ENCODE results near the gene LGI2.
"Not testable (repeated sequence)": the region's sequence is repeated elsewhere in the genome, so short reads cannot be mapped to it uniquely, and the experiment has no call there.

Gene LGI2

DNA sequence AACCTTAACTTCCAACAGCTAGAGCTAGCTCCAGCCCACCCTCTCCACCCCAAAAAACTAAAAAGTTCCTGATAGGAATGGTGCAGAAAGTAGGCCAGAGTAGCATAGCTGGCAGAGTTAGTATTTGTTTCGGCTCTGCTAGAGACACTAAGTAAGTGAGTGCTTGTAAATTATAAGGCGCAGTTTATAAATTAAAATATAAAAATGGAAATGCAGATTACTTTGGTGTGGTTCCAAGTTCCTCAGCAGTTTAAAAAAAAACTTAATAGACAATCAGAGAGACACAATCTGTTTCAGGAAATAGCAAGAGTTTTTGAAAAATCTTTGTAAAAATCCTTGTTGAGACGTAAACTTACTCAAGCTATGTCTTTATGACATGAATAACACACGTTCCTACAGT lies 2.8 kb upstream of the LGI2 start:
- no peak for DNase-seq

GRCh38 chr4:25032126-25032525 lies 1.4 kb upstream of the LGI2 start:
- no peak for DNase-seq

GRCh38 chr4:25031077-25031621 lies 403 bp upstream of the LGI2 start:
- DNase-seq, result no peak

- DNase-seq, result no peak
Measured at GRCh38 chr4:25029479-25030276, 1.1 kb downstream of the LGI2 start.

DNA sequence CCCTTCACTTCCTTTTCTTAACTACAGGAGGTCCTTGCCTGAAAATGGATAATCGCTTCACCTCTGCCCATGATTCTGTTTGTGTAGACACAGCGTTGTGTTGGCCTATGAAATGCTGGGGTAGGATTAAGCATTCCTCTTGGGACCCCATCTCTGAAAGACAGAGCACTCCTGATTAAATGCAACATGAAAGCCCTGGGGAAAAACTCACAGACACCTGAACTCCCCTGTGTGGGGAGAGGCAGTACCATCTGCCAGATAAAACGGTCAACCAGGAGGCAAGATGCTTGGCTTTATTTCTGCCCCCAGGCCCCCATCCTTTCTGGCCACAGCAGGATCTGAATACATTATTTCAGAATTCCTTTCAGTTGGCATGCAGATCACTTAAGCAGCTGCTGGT lies 1.9 kb downstream of the LGI2 start:
- DNase-seq, result no peak

DNA sequence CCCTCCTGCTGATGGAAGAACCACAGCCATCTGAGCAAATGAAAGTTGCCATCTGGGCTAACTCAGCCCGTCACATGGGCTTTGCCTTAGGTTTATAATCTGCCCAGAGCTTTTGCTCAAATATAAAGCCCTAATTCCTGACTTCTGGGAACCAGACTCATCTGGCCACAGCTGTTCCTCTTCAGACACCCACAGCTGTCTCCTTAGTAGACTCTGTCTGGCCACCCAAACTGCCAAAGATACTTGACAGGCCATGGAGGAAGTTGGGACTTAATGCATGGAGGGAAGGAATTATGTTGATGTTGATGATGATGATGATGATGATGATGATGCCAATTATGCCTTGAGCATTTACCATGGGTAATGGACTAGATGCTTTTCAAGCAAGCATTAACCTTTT lies 8.0 kb downstream of the LGI2 start:
- DNase-seq, result no peak

DNA sequence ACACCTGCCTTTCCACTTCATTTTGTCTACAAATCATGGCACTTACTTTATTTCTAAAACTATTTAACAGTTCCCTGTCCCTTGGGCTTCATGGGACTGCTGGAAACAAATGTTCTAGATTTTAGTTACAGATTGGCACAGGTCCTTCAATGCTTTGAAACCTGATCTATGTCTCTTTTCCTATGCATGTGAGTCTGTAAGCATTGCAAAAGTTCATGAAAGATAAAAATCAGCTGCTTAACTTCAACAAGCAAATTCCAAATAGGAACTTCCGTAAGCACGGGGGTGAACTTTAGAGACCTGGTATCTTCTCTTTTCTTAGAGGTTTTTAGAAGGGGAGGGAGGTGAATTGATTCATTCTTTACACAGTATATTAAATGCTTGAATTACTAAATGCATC lies 9.5 kb downstream of the LGI2 start:
- DNase-seq, result no peak

- DNase-seq, result no peak
Measured at GRCh38 chr4:25020236-25020635, 10.5 kb downstream of the LGI2 start.

DNA sequence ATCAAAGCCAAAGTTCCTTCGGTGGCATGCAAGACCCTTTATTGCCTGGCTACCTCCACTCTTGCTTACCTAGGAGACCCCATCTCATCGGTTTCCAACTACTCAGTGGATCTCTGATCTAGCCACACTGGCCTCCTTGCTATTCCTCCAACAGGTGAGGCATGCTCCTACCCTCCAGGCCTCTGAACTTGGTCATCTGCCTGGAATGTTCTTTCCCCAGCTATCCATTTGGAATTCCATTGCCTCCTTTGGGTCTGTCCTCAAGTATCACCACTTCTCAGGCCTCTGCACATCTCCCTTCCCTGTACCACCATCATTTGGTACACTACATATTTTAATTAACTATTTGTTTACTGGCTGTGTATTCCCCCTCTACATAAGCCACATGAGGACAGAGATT lies 11.2 kb downstream of the LGI2 start:
- DNase-seq, result no peak

DNA sequence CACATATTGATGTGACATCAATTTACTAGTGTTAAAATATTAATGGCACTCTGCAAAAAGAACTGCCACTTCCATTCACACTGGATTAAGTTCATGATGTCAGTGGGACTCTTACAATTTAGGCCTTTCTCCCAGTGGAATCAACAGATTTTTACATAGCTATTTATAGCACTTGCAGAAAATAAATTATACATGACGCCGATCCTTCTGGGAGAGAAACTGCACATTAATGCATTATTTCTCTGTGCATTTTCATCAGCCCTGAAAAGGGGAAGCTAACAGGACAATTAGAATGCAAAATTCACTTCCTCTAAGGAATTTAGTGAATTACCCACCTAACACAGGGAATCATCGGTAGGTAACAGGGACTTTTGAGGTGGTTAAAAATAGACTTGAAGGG lies 15.7 kb downstream of the LGI2 start:
- no peak for DNase-seq

DNA sequence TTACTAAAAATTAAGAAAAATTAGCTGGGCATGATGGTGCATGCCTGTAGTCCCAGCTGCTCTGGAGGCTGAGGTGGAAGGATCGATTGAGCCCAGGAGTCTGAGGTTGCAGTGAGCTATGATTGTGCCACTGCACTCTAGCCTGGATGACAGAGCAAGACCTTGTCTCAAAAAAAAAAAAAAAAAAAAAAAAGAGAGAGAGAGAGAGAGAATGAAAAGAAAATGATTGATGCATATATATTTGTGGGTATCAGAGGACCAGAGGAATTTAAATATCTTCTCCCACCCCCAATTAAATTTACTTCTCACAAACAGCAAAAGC lies 16.1 kb downstream of the LGI2 start:
- not testable (repeated sequence) for DNase-seq

- no peak for DNase-seq
Measured at GRCh38 chr4:25013756-25014661, 16.7 kb downstream of the LGI2 start.

DNA sequence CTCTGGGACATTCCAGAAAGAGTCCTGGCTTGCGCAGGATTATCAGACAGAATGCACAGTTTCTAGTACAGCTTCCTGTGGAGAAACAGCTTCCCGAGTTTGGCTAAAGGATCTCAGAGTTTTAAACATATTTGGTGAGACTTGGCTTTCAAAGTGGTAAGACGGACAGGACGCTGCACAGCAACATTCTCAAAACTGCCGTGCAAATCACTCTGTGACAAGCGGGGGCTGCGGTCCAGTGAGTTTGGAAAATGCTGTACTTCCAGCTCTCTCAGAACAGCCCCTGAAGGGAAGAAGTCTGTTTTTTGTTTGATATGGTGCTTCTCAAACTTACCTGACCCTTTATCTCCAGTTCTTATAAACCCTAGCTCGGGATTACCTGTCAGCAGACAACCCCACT lies 18.1 kb downstream of the LGI2 start:
- no peak for DNase-seq

- no peak for DNase-seq
Measured at GRCh38 chr4:25011135-25011866, 19.4 kb downstream of the LGI2 start.

DNA sequence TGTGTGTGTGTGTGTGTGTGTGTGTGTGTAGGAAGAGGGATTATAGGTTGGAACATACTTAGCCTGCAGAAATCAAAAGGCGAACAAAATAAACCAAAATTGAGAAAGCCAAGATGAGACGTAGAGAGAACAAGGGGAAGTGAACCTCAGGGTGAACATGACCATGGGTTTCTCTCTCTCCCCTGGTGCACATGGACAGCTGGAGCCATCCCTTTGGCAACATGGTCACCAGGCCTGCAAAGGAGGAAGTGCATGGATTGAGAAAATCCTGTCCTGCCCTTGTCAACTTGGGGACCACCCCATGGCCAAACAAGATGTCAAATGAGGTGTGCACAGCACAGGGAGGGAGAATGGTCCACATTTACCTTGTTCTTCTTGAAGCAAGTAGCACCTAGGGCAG lies 23.1 kb downstream of the LGI2 start:
- DNase-seq, result no peak

DNA sequence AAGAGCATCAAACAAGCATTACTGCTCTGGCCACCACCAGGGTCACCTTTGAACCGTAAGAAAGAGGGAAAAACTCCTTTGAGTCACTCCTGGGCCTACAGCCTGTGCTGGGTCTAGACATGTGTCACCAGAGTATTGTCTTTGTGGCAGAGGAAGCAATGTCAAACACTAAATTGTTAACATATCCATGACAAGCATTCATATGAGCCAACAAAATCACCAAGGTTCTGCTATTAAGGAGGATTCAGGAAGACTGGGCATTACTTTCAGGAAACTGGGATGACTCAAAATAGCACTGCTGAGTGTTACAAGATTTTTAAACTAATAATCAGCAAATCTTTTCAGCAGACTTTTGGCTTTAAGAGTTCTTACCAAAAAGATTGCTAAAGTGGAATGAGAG lies 28.1 kb downstream of the LGI2 start:
- DNase-seq, result no peak

- no peak for DNase-seq
Measured at GRCh38 chr4:25001509-25001908, 29.2 kb downstream of the LGI2 start.

- no peak for DNase-seq
Measured at GRCh38 chr4:25000639-25001038, 30.1 kb downstream of the LGI2 start.

DNA sequence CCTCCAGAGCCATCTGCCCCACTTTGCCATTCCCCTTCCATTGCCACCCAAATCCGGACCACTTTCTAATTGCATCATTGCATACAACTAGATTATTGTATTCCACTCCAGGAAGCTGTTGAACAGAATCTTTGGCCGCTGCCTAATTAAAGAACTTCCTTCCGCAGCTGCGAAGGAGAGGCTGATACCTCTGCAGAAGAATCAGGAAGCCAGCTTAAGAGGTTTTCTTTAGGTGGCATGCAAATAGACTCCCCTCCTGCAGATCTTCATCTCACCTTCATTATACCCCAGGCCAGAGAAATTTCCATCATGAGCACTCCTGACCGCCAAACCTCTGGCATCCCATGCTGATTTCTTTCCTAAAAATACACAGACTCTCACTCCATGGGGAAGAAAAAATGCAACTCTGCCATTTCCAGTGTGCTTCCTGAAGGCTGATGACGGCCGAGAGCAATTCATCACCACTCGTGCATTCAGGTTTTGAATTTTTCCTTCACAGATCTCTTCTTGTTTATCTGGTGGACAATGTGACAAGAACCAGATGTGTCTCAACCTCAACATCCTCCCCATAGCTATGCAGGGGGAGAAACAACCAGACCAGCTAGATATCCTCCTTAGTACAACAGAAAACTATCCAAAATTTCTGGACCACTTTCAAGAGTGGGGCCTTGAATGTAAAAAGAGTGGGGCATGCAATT lies 31.2 kb downstream of the LGI2 start:
- DNase-seq, result no peak

- no peak for DNase-seq
Measured at GRCh38 chr4:24995346-24995919, 35.3 kb downstream of the LGI2 start.

DNA sequence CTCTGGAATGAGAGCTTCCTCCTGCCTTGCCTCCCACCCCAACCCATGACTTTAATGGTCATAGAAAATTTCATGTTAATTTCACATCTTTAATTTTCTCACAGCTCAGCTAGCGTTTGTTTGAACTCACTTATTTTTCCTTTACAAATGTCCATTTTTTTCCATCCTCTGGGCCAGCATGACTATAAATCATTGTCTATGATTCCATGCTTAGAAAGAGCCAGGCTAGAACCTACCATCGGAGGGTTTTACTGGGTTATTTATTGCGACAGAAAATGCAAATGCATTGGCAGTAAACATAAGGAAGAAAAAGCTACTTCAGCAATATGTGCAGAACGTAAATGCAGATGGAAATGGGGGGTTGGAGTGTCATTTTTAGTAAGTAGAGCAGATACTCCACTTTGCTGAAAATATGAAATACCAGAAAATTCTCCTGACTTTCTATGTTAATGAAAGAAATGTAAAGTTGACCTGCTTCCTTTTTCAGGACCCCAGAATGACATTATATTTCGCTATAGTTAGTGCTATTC lies 37.1 kb downstream of the LGI2 start:
- no peak for DNase-seq

- DNase-seq, result no peak
Measured at GRCh38 chr4:24992968-24993367, 37.8 kb downstream of the LGI2 start.
